Stomach smooth muscle (tissue), 2 donors: Measurements from ENCODE around the gene MEGF8.

Experiments
- H3K27ac ChIP-seq: one replicate; pipeline ENCODE4 v1.7.0; 2013; ENCODE audit warnings: mild to moderate bottlenecking, low read length, inconsistent platforms
- H3K27me3 ChIP-seq, 2 donors: one replicate each; pipeline ENCODE4 v1.7.0; 2013; ENCODE audit warnings: low read length in 2 of 2; ENCODE audit not compliant: insufficient read depth in 2 of 2, control insufficient read depth in 1 of 2
- H3K36me3 ChIP-seq, 2 donors: one replicate each; pipeline ENCODE4 v1.7.0; 2013; ENCODE audit warnings: low read length in 2 of 2; ENCODE audit not compliant: control insufficient read depth in 2 of 2, insufficient read depth in 2 of 2
- H3K4me1 ChIP-seq: one replicate; pipeline ENCODE4 v1.7.0; 2013; ENCODE audit warnings: low read length; ENCODE audit not compliant: control insufficient read depth, insufficient read depth
- H3K4me3 ChIP-seq, 2 donors: one replicate each; pipeline ENCODE4 v1.7.0; 2013; ENCODE audit warnings: low read length in 2 of 2
- H3K9ac ChIP-seq, 2 donors: one replicate each; pipeline ENCODE4 v1.7.0; 2013; ENCODE audit warnings: low read length in 2 of 2, mild to moderate bottlenecking in 1 of 2
- H3K9me3 ChIP-seq, 2 donors: one replicate each; pipeline ENCODE4 v1.7.0; 2013; ENCODE audit warnings: low read length in 2 of 2; ENCODE audit not compliant: control insufficient read depth in 2 of 2
- donor health status: healthy.
- donor health status: Pancreatic carcinoma.

MEGF8 gene

GRCh38 chr19:42312370-42312769 is 13.1 kb upstream of the MEGF8 start:
- Histone ChIP-seq H3K9ac (no peak overlapping the region), H3K4me3 (no peak overlapping the region), H3K36me3 (no peaks in the 10 kb centered on the region), H3K27me3 (peaks cover 10 to 13% of the 10 kb centered on the region in 2 donors), H3K27ac (no peak overlapping the region), H3K9me3 (no peaks in the 10 kb centered on the region), H3K4me1 (peaks cover 8% of the 10 kb centered on the region)

- H3K27ac ChIP-seq: no peak within 1 kb of the TSS
- H3K4me1 ChIP-seq: peaks cover 8% of the 10 kb centered on the region
- no peaks in the 10 kb centered on the region for H3K9me3 ChIP-seq
- no peak within 1 kb of the TSS for H3K9ac ChIP-seq
- no peaks in the 10 kb centered on the region for H3K36me3 ChIP-seq
- H3K27me3 ChIP-seq: peaks cover 10 to 13% of the 10 kb centered on the region in 2 donors
- peak within 1 kb of the TSS; percentile 53 to 63 for H3K4me3 ChIP-seq
Observed at GRCh38 chr19:42313096-42313839, 12.2 kb upstream of the MEGF8 start, which contains the start of gene TMEM145. TMEM145 (plus strand) TSS chr19:42313309; CDS start chr19:42313377, 68 bp downstream.

GRCh38 chr19:42313840-42314755 is 11.3 kb upstream of the MEGF8 start:
- H3K4me1 ChIP-seq: peaks cover 8% of the 10 kb centered on the region
- no peak overlapping the region for H3K9ac ChIP-seq
- peak overlapping the region in 1 of 2 donors; percentile 63 for H3K4me3 ChIP-seq
- H3K9me3 ChIP-seq: no peaks in the 10 kb centered on the region
- no peak overlapping the region for H3K27ac ChIP-seq
- peaks cover 10 to 13% of the 10 kb centered on the region in 2 donors for H3K27me3 ChIP-seq
- H3K36me3 ChIP-seq: no peaks in the 10 kb centered on the region

- H3K27ac ChIP-seq: no peak overlapping the region
- no peak overlapping the region for H3K9ac ChIP-seq
- peaks cover 8% of the 10 kb centered on the region for H3K4me1 ChIP-seq
- H3K9me3 ChIP-seq: no peaks in the 10 kb centered on the region
- no peaks in the 10 kb centered on the region for H3K36me3 ChIP-seq
- H3K4me3 ChIP-seq: no peak overlapping the region
- H3K27me3 ChIP-seq: peaks cover 10 to 13% of the 10 kb centered on the region in 2 donors
Observed at GRCh38 chr19:42315024-42315423, 10.4 kb upstream of the MEGF8 start.

GRCh38 chr19:42316223-42317211 is 8.9 kb upstream of the MEGF8 start:
- Histone ChIP-seq H3K27me3 (peaks cover 8 to 12% of the 10 kb centered on the region in 2 donors), H3K4me1 (peaks cover 7% of the 10 kb centered on the region), H3K27ac (no peak overlapping the region), H3K9ac (no peak overlapping the region), H3K4me3 (no peak overlapping the region), H3K36me3 (no peaks in the 10 kb centered on the region), H3K9me3 (no peaks in the 10 kb centered on the region)

- Histone ChIP-seq H3K27ac (no peak overlapping the region), H3K4me1 (peaks cover 5% of the 10 kb centered on the region), H3K4me3 (no peak overlapping the region), H3K9ac (no peak overlapping the region), H3K9me3 (no peaks in the 10 kb centered on the region), H3K36me3 (no peaks in the 10 kb centered on the region), H3K27me3 (peaks cover 6 to 14% of the 10 kb centered on the region in 2 donors)
Observed at GRCh38 chr19:42317535-42317934, 7.9 kb upstream of the MEGF8 start.

- Histone ChIP-seq H3K27me3 (peaks cover 8 to 21% of the 10 kb centered on the region in 2 donors), H3K4me3 (no peak overlapping the region), H3K9ac (no peak overlapping the region), H3K9me3 (no peaks in the 10 kb centered on the region), H3K27ac (no peak overlapping the region), H3K36me3 (no peaks in the 10 kb centered on the region), H3K4me1 (peaks cover 24% of the 10 kb centered on the region)
Observed at GRCh38 chr19:42322305-42322704, 3.1 kb upstream of the MEGF8 start.

- no peaks in the 10 kb centered on the region for H3K36me3 ChIP-seq
- H3K4me3 ChIP-seq: no peak overlapping the region
- peaks cover 33% of the 10 kb centered on the region for H3K4me1 ChIP-seq
- H3K9me3 ChIP-seq: no peaks in the 10 kb centered on the region
- H3K9ac ChIP-seq: no peak overlapping the region
- H3K27ac ChIP-seq: no peak overlapping the region
- H3K27me3 ChIP-seq: peaks cover 8 to 21% of the 10 kb centered on the region in 2 donors
Observed at GRCh38 chr19:42323473-42323851, 2.0 kb upstream of the MEGF8 start.

GRCh38 chr19:42323852-42324654 is 1.4 kb upstream of the MEGF8 start:
- no peak overlapping the region for H3K4me3 ChIP-seq
- peaks cover 33% of the 10 kb centered on the region for H3K4me1 ChIP-seq
- H3K27me3 ChIP-seq: peaks cover 8 to 21% of the 10 kb centered on the region in 2 donors
- no peaks in the 10 kb centered on the region for H3K9me3 ChIP-seq
- no peaks in the 10 kb centered on the region for H3K36me3 ChIP-seq
- H3K27ac ChIP-seq: no peak overlapping the region
- no peak overlapping the region for H3K9ac ChIP-seq
